Kidney epithelial cell (primary cell): ENCODE results near the gene MDM4. TPM values are rescaled to one million over a fixed set of nuclear protein-coding genes. Genes with fewer than 3 reads are reported as not detected.

Experiments used
- DNase-seq: peaks from one replicate; pipeline ENCODE4 v3.0.0-alpha.2; 2010; ENCODE audit warnings: low read depth
- H3K27me3 ChIP-seq: 2 replicates; pipeline ENCODE4 v1.6.0; 2011; ENCODE audit warnings: low read length; ENCODE audit not compliant: control insufficient read depth, insufficient read depth
- H3K36me3 ChIP-seq: 2 replicates; pipeline ENCODE4 v1.5.1; 2011; ENCODE audit warnings: low read length; ENCODE audit not compliant: control insufficient read depth, insufficient read depth
- H3K4me3 ChIP-seq: 2 replicates; pipeline ENCODE4 v1.5.1; 2011; ENCODE audit warnings: low read depth, mild to moderate bottlenecking, control low read depth, low read length
- CTCF ChIP-seq: IDR thresholded peaks from 2 replicates; pipeline ENCODE4 v1.5.1; 2011; ENCODE audit warnings: mild to moderate bottlenecking, moderate library complexity, low read length, control low read depth, inconsistent platforms; ENCODE audit not compliant: insufficient read depth, poor library complexity, severe bottlenecking
- total RNA-seq: library from RNA; depleted of rRNA; stranded (reverse); fragments of >200 nt; gene quantifications from 2 replicates; pipeline ENCODE4 v1.2.3, GENCODE V29; 2015

Gene MDM4
- total RNA-seq, 1 donor from 2014 or later, result 21.0 TPM

- no peak for TF ChIP-seq CTCF
- Histone ChIP-seq H3K4me3 (no peak overlapping the region), H3K27me3 (no peaks in the 10 kb centered on the region), H3K36me3 (no peaks in the 10 kb centered on the region)
- DNase-seq, result no peak
Measured at GRCh38 chr1:204592246-204592948, 76.2 kb downstream of the MDM4 start.

GRCh38 chr1:204598319-204598969 lies 82.2 kb downstream of the MDM4 start:
- no peak overlapping the region for H3K4me3 ChIP-seq
- no peaks in the 10 kb centered on the region for H3K27me3 ChIP-seq
- no peaks in the 10 kb centered on the region for H3K36me3 ChIP-seq
- no peak for DNase-seq
- TF ChIP-seq CTCF, result no peak

GRCh38 chr1:204599098-204599497 lies 82.9 kb downstream of the MDM4 start:
- no peak for TF ChIP-seq CTCF
- H3K27me3 ChIP-seq, result no peaks in the 10 kb centered on the region
- H3K4me3 ChIP-seq, result no peak overlapping the region
- DNase-seq, result no peak
- no peaks in the 10 kb centered on the region for H3K36me3 ChIP-seq

- no peak for DNase-seq
- no peak for TF ChIP-seq CTCF
Measured at GRCh38 chr1:204599596-204599995, 83.4 kb downstream of the MDM4 start.

GRCh38 chr1:204600203-204600602 lies 84.0 kb downstream of the MDM4 start:
- TF ChIP-seq CTCF, result no peak
- no peak for DNase-seq
- Histone ChIP-seq H3K27me3 (no peaks in the 10 kb centered on the region), H3K36me3 (no peaks in the 10 kb centered on the region), H3K4me3 (no peak overlapping the region)

More at GRCh38 chr1:204599596-204599995, 83.4 kb downstream of the MDM4 start:
- H3K4me3 ChIP-seq, result no peak overlapping the region
- no peaks in the 10 kb centered on the region for H3K36me3 ChIP-seq
- no peaks in the 10 kb centered on the region for H3K27me3 ChIP-seq
